Left hindlimb (tissue), 1 donor: Measurements from ENCODE around the gene UBE2R2.
"Not testable (repeated sequence)": the region's sequence is repeated elsewhere in the genome, so short reads cannot be mapped to it uniquely, and the experiment has no call there.

Experiments
- DNase-seq: peaks from one replicate; pipeline ENCODE4 v3.0.0-alpha.2; 2018

Gene UBE2R2

DNA sequence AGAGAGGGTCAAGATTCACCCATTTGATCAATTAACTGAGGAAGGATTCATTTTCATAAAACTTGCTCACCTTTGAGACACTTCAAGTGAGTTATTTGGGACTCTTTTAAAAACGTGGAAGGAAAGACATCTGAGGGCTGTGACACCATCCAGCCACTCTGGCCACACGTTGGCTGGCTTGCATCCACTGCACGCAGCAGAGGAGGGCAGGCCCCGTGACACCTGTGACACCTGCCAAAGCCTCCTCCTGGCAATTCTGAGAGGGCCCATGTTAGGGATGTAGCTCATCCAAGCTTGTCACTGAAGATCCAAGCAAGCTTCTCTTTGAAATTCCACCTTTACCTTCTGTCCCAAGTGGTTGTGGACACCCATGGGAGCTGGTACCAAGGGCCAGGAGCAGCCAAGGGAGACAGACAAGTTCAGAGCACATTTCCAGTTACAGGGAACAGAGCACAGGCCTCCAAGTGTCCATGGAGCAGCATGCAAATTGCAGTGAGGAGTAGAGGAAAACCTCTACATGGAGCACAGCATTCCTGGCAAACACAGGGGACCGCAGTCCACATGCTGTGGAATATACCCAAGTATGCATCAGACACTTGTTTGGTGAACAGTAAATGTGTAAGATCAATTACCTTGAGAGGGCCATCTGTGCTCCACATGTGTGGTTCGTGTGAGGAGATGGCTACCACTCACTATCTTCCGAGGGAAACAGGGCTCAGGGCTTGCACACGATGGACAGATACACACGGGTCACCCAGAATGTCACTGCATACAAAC, 16.8 kb upstream of the UBE2R2 start:
- DNase-seq: no peak

DNA sequence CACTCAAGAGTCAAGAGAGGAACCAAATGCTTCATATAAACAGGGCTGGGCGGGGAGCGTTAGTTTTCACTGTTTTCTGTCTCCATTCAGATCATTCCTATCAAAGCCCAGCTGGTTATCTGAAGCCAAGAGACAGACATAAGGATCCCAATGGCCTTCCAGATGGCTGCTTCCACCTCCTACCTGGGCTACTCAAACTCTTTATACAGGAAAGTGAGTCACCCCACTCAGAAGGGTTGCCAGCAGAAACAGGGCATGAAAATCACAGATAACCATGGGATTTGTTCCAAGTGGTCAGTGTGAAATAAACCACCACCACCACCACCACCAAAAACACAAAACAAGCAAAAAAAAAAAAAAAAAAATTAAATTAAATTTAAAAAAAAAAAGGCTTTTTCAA, 16.1 kb upstream of the UBE2R2 start:
- DNase-seq: no peak

DNA sequence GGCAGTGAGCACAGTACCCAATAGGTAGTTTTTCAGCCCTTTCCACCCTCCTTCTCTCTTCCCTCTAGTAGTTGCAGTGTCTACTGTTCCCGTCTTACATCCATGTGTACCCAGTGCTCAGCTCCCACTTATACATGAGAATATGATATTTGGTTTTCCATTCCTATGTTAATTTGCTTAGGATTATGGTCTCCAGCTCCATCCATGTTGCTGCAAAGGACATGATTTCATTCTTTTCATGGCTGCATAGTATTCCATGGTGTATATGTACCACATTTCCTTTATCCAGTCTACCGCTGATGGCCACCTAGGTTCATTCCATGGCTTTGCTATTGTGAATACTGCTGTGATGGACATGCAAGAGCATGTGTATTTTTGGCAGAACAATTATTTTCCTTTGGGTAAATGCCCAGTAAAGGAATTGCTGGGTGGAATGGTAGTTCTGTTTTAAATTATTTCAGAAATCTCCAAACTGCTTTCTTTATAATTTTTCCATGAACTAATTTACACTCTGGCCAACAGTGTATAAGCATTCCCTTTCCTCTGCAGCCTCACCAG, 14.9 kb upstream of the UBE2R2 start:
- DNase-seq: not testable (repeated sequence)

DNA sequence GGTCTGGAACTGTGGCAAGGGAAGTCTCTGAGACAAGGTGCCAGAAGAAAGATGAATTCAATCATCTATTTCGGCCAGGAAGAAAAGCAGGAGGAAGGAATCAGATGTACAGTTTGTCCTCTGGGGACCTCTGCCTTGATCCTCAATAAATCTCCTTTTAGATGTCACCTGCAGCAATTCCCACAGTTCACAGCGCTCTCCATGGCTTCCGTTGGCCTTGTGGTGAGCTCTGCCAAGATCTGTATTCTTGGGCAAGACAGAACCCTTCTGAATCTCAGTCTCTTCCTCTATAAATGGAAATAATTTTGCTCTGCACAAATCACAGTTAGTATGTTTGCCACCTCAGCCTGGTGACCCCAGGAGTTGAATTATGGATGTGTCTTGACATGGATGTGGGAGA, 12.8 kb upstream of the UBE2R2 start:
- DNase-seq: not testable (repeated sequence)

DNA sequence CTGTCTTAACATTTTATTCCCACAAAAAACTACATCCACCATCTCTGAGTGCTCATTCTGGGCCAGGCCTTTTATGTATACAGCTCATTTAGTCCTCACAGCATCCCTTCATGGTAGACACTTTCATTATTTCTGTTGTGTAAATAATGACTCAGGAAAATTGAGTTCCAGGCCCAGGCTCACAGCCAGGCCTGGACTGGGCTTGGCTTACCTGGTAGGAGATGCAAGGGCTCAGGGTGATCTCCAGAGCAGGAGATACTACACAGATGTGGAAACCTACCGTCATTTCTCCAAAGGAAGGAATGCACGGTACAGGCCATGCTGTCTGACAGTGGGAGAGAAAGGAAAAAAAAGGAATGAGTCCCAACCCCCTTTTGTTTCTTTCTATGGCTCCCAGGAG, 9.8 kb upstream of the UBE2R2 start:
- not testable (repeated sequence) for DNase-seq

DNA sequence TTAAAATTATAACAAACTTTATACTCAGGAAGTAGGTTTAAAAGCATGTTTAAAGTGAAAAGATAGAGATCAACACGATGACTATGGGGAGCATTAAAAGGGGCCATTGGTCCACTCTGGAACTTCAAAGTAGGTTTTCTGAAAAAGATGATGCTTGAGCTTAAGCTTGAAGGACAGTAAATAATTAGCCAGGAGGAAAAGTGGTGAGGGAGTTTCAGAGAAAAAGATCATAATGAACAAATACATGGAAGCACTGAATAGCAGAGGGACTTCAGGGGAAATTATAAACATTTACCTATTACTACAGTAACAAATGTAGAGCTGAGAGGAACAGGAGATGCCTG, 8.0 kb upstream of the UBE2R2 start:
- DNase-seq: not testable (repeated sequence)

DNA sequence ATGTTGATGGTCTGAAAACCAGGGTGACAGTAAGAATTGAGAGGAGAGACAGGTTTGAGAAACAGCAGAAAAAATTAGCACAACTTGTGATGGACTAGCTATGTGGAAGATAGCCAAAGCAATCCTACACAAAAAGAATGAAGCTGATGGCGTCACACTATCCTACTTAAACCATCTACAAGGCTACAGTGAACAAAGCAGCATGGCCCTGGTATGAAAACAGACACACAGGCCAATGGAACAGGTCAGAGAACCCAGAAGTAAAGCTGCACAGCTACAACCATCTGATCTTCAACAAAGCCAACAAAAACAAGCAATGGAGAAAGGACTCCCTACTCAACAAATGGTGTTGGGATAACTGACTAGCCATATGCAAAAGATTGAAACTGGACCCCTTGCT, 7.5 kb upstream of the UBE2R2 start:
- DNase-seq: no peak

DNA sequence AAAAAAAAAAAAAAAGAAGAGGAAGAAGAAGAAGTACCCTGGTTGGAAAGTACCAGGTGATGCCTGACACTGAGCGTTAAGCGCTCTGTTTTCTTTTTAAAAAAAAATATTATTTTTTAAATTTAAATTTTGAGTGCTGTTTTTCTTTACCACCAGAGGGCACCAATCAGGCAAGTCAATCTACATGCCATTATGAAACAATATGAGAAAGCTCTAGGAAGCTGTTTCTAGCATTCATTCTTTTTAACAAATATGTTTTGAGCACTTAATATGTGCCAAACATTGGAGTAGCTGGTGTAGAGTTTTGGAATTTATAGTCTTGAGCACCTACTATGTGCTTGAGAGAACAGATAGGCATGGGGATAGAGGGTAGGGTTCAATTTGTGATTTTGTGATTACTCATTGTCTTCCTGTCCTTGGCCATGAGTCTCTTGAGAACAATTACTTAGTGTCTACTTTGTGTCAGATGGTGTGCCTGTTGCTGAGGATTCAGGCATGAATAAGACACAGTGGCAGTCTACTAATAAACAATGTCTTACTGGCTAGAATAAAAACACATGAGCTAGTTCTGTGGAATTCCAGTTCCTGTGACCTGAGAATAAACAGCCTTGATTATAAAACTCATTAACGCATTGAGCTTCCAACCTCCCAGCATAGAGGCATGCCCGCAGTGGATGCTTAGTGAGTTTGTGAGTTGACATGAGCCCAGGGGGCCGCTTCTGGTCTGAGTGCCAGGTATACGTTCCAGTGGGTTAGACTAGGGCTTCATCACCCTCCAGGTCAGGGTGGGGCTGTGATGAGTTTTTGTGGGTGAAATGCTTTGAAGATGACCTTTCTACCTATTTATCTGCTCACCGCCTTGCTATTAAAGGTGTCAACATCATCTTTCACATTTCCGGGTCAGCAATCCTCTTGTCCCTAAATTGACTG, 3.0 kb upstream of the UBE2R2 start:
- no peak for DNase-seq

DNA sequence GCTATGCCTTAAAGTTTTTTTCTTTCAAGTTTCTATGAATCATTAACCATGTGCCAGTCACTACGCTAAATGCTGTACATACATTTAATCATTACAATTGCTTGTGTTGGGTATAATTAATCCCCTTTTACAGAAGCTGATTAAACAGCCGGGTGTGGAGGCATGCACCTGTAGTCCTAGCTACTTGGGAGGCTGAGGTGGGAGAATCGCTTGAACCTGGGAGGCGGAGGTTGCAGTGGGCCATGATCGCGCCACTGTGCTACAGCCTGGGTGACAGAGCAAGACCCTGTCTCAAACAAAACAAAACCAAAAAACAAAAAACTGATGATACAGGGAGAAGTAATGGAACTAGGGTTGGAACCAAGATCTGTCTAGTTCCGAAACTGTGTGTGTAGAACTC, 1.2 kb upstream of the UBE2R2 start:
- no peak for DNase-seq

DNA sequence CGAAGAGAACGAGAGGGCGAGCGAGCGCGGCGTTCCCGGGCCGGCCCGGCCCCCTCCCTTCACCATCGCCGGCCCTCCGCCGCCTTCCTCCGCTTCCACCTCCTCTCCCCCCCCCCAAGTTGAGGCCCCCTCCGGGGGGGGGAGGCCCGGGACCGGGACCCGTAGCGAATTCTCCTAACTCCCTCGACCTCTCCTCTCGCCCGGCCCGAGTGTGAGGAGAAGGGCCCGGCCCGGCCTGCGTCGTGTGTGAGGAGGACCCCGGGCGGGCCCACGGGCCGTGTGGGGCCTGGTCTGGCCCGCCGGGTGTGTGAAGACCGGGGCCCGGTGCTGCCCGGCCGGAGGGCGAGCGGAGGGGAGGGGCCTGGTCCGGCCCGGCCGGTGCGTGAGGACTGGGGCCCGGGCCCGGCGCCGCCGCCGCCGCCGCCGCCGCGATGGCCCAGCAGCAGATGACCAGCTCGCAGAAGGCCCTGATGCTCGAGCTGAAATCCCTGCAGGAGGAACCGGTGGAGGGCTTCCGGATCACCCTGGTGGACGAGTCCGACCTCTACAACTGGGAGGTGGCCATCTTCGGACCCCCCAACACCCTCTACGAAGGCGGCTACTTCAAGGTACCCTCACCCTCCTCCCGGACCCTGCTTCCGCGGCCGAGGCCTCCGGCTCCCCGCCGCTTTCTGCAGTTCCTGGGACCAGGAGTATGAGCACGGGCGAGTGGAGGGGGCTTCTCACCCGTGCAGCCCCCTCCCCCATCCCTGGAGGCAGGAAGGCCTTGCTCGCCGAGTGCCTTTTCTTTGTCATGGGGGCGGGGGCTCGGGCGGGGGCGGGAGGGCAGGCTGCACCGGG, 587 bp downstream of the UBE2R2 start:
- DNase-seq: peak; percentile 81

DNA sequence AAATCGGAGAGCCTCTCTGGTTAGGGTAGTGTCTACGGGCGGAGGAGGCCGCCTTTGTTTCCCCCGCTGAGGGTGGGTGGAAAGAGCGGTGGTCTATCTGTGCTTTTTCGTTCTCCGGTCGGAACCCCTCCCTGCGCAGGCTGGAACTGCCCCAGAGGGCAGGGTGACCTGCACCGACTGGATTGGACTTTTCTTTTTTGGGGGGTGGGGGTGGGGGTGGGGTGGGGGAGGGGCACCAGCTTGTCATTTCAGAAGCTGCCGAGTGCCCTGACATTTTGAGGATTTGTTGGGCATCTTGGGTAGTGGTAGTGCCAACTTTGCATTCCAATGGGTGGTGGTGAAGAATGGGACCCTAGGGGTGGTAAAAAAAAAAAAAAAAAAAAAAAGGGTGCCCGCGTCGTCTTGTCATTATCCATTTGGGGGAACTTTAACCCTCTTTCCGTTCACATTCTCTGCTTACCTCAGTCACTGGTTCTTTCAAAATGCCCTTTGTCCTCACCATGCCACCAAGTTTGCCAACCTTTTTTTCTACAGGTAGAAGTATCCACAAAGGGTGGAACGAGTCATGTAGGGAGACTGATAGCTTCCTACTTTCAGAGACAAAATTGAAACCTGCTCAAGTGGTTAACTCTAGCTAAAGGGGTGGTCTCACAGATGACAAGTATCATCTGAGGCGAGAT, 1.3 kb downstream of the UBE2R2 start:
- no peak for DNase-seq

DNA sequence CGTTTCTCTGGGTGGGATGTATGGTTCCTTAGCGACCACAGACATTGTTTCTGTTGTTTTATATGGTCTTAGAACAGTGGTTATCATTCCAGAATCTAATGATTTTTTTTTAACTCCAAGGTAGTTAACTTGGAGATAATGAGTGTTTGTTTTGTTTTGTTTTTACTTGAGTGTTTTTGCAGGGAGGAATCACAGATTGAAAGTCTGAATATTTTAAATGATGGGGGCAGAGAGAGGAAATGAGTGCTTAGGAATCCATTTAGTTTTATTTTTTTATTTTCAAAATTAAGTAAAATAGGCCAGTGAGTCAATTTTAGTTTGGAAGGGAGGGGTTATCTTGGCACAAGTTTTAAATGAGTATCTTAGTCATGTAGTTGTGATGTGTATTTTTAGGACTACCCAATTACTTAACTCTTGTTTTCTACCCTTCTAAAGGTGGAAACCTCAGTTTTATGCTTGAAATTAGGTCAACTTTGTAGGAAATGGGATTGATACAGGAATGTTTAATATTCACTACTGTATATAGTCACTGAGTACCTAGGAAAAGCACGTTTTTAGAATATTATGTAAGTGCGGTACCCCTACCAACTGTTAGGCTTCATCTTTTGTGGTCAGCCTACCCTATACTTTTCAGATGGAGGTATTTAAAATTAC, 2.0 kb downstream of the UBE2R2 start:
- no peak for DNase-seq

DNA sequence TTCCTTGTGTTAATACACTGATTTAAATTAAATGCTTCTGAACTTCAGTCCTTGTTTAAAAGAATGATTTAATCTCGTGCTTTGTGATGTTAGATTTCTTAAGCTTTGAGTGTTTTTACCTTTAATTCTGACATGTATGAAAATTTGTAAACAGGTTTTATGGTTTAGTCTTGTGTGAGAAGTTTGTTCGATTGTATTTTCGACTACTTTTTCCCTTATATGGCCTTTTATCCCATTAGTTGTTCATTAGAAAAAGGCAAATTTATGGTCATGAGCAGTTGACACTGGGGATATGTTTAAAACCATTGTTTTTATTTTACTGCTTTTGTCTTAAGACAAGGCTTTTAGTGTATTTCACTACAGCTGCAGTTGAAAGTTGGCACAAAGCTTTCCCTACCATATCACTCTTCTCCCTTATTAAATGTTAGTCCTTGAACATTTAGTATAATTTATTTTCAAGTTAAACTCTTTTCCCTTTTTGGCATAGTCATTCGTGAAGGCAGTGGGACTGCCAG, 3.3 kb downstream of the UBE2R2 start:
- no peak for DNase-seq

DNA sequence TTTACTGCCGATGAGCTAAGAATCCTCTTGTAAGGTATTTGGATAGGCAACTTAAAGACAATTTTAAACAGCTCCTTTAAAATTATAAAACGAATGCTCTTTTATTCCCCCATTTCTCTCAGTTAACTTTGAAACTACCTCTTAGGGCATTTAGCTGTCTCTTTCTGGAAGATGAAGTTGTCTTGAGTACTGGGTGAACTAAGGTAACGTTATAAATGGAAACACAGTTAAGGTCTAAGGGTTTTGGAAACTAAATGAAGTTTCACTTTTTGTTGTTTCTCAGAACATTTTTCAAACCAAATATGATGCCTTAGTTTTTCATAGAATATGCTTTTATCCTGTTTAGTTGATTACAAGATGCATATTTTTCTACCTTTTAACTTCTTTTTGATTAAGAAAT, 6.8 kb downstream of the UBE2R2 start:
- no peak for DNase-seq

DNA sequence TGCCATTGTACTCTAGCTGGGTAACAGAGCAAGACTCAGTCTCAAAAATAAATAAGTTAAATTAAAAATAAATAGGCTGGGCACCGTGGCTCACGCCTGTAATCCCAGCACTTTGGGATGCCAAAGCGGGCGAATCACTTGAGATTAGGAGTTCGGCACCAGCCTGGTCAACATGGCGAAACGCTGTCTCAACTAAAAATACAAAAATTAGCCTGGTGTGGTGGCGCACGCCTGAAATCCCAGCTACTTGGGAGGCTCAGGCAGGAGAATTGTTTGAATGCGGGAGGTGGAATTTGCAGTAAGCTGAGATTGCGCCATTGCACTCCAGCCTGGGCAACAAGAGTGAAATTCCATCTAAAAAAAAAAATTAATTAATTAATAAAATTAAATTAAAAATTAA, 10.3 kb downstream of the UBE2R2 start:
- not testable (repeated sequence) for DNase-seq

DNA sequence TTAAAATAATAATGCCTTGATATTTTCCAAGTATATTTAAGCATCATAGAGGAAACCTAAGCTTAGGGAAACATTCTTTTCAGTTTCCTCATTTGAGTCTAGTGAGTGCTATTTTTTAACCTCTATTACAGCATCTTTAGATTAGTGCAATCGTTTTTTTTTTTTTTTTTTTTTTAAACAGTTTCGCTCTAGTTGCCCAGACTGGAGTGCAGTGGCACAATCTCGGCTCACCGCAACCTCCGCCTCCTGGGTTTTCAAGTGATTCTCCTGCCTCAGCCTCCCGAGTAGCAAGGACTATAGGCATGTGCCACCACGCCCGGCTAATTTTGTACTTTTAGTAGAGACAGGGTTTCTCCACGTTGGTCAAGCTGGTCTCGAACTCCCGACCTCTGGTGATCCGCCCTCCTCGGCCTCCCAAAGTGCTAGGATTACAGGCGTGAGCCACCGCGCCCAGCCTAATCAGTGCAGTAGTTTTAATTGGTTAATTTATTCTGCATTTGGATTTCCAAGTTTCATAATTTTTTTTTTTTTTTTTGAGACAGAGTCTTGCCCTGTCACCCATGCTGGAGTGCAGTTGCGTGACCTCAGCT, 12.8 kb downstream of the UBE2R2 start:
- not testable (repeated sequence) for DNase-seq

DNA sequence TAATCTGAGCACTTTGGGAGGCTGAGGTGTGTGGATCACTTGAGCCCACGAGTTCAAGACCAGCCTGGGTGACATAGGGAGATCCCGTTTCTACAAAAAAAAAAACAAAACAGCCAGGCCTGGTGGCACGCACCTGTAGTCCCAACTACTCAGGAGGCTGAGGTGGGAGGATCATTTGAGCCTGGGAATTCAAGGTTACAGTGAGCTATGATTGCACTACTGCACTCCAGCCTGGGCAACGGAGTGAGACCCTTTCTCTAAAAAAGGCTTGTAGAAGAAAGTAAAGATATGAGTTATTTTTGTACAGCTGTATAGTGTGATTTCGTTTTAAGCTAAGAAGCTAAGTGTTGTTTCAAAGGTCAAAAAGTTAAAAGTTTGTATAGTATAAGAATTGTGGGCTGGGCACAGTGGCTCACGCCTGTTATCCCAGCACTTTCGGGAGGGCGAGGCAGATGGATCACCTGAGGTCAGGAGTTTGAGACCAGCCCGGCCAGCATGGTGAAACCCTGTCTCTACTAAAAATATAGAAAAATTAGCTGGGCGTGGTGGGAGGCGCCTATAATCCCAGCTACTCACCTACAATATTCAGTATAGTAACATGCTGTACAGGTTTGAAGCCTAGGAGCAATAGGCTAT, 18.8 kb downstream of the UBE2R2 start:
- DNase-seq: no peak

DNA sequence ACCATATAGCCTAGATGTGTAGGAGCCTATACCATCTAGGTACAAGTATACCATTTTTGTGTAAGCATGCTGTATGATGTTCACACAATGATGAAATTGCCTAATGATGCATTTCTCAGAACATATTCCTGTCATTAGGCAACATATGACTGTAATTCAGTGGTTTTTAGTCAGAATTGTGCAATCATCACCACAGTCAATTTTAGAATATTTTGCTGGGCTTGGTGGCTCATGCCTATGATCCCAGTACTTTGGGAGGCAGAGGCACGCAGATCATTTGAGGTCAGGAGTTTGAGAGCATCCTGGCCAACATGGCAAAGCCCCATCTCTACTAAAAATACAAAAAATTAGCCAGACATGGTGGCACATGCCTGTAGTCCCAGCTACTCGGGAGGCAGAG, 19.3 kb downstream of the UBE2R2 start:
- not testable (repeated sequence) for DNase-seq

DNA sequence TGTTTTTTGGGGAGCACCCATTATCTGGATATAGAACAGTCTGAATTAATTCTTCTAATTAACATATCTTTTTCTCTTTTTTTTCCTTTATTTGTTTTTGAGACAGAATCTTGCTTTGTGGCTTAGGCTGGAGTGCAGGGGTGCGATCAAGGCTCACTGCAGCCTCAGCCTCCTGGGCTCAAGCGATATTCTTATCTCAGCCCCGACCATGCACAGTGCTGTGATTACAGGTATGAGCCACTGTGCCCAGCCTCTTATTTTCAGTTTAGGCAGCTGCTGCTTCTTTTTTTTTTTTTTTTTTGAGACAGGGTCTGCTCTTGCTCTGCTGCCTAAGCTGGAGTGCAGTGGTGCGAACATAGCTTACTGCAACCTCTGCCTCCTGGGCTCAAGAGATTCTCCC, 20.2 kb downstream of the UBE2R2 start:
- no peak for DNase-seq

DNA sequence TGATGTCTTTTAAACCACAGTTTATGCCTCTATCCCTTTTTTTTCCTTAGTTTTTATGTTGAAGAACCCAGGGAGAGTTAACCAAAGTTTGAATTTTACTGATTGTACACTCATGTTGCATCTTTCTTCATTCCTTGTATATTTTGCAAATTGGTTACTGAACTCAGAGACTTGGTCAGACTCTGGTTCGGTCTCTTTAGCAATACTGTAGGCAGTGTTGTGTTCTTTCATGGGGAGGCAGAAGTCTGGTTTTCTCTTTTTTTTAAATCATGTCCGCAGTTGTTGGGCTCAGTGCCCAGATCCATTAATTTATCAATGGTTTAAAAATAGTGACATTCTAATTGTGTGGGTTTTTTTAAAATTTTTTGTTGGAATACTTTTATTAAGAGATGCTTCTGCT, 23.4 kb downstream of the UBE2R2 start:
- DNase-seq: no peak
